ENCODE results near the gene WDR19. TPM values are rescaled to one million over a fixed set of nuclear protein-coding genes. Genes with fewer than 3 reads are reported as not detected.

Gene WDR19
- total RNA-seq, 4 donors from 2014 or later: 23.1 to 57.6 (median 34.7) TPM

DNA sequence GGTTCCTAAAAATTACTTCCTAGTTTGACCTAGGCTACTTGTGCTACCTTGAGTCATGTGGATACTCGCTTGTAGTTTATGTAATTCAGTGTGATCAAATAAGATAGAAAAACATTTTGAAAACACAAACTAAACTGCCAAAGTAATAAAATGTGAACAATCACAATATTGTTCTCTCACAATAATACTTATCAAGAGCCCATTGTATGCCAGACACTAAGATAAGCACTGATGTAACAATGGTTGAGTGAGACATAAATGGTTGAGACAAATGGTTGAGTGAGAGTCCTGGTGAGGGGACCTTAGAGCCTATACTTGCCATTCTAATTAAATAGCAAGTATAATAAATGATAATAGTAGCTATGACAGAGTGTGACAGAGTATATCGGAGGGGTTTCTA lies 142.1 kb downstream of the WDR19 start:
- TF ChIP-seq, protein P1, sequence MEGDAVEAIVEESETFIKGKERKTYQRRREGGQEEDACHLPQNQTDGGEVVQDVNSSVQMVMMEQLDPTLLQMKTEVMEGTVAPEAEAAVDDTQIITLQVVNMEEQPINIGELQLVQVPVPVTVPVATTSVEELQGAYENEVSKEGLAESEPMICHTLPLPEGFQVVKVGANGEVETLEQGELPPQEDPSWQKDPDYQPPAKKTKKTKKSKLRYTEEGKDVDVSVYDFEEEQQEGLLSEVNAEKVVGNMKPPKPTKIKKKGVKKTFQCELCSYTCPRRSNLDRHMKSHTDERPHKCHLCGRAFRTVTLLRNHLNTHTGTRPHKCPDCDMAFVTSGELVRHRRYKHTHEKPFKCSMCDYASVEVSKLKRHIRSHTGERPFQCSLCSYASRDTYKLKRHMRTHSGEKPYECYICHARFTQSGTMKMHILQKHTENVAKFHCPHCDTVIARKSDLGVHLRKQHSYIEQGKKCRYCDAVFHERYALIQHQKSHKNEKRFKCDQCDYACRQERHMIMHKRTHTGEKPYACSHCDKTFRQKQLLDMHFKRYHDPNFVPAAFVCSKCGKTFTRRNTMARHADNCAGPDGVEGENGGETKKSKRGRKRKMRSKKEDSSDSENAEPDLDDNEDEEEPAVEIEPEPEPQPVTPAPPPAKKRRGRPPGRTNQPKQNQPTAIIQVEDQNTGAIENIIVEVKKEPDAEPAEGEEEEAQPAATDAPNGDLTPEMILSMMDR (IDR thresholded peaks at IDR 0.05): no peak
- TF ChIP-seq EP300 (IDR thresholded peaks at IDR 0.05) (no peak), POLR2A (IDR thresholded peaks at IDR 0.05) (no peak), POLR2AphosphoS5 (IDR thresholded peaks at IDR 0.05) (no peak)
- no peak overlapping the region for H3K27ac ChIP-seq
- 92 to 96% methylated on average over 2 of the region's 2 CpGs for WGBS, 2 donors (ENCODE audit: low coverage in 1 of 2)
- ATAC-seq: no peak
- no peaks in the 10 kb centered on the region for H3K4me1 ChIP-seq
- no peaks in the 10 kb centered on the region for H3K9me3 ChIP-seq
- no peaks in the 10 kb centered on the region for H3K27me3 ChIP-seq
- H3K36me3 ChIP-seq: peaks cover 2 to 67% of the 10 kb centered on the region in 2 donors
- H3K4me3 ChIP-seq: no peak overlapping the region

DNA sequence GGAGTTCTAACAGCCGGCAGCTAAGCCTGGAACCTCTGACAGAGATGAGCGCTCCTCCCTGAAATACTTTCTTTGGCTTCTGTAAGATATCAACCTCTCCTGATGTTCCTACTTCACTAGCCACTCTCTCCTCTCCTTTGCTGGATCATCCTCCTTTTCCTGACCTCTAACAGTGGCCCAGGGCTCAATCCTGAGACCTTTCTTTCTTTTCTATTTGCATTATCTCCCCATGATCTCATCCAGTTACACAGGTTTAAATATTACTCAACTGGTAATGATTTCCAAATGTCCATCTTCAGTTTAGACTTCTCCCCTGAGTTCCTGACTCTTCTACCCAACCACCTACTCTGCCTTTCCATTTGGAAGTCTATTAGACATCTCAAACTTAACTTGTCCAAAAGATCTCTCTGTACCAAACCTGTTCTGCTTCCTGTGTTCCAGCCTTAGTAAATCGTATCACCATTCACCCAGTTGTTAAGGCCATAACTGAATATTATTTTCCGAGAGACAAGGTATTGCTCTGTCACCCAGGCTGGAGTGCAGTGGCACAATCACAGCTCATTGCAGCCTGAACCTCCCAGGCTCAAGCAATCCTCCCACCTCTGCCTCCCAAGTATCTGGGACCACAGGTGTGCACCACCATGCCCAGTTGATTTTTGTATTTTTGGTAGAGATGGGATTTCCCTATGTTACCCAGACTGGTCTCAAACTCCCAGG lies 142.7 kb downstream of the WDR19 start:
- H3K27me3 ChIP-seq: no peaks in the 10 kb centered on the region
- TF ChIP-seq POLR2A (IDR thresholded peaks at IDR 0.05): no peak
- TF ChIP-seq, protein P1 (IDR thresholded peaks at IDR 0.05): no peak
- no peak for TF ChIP-seq EP300 (IDR thresholded peaks at IDR 0.05)
- TF ChIP-seq POLR2AphosphoS5 (IDR thresholded peaks at IDR 0.05): no peak
- no peak overlapping the region for H3K27ac ChIP-seq
- H3K36me3 ChIP-seq: peaks cover 0 to 61% of the 10 kb centered on the region in 2 donors
- ATAC-seq: no peak
- H3K9me3 ChIP-seq: no peaks in the 10 kb centered on the region
- no peak overlapping the region for H3K4me3 ChIP-seq
- WGBS, 2 donors (ENCODE audit: low coverage in 1 of 2): 80 to 97% methylated on average over 3 to 4 of the region's 4 CpGs
- H3K4me1 ChIP-seq: no peaks in the 10 kb centered on the region

DNA sequence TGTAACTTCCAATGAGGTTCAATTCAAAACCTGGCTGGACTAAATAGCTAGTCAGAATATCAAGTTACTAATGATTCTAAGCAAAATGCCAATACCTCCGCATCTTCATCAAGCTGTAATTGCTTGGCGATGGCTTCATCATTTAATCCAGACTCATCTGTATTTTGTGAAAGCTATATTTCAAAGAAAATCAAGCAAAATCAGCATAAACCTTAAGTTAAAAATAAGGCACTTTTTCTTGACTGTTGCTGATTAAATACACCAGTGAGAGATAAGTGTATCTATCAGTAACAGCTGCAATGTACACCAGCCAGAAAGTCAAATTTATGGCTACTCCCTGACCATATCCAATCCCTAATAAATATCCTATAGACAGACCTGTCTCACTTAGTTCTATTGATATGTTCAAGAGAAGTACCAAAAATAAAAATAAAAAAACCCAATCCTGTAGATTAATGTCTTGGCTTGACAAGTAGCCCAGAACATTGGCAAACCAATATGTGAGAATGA lies 144.2 kb downstream of the WDR19 start:
- no peak for ATAC-seq
- 93 to 100% methylated on average over 2 of the region's 2 CpGs for WGBS, 2 donors (ENCODE audit: low coverage in 1 of 2)
- Histone ChIP-seq H3K4me3 (no peak overlapping the region), H3K27ac (no peak overlapping the region), H3K36me3 (peaks cover 0 to 47% of the 10 kb centered on the region in 2 donors), H3K4me1 (no peaks in the 10 kb centered on the region), H3K9me3 (no peaks in the 10 kb centered on the region), H3K27me3 (no peaks in the 10 kb centered on the region)
- TF ChIP-seq, protein P1 (IDR thresholded peaks at IDR 0.05): no peak
- TF ChIP-seq EP300 (IDR thresholded peaks at IDR 0.05) (no peak), POLR2AphosphoS5 (IDR thresholded peaks at IDR 0.05) (no peak), POLR2A (IDR thresholded peaks at IDR 0.05) (no peak)

DNA sequence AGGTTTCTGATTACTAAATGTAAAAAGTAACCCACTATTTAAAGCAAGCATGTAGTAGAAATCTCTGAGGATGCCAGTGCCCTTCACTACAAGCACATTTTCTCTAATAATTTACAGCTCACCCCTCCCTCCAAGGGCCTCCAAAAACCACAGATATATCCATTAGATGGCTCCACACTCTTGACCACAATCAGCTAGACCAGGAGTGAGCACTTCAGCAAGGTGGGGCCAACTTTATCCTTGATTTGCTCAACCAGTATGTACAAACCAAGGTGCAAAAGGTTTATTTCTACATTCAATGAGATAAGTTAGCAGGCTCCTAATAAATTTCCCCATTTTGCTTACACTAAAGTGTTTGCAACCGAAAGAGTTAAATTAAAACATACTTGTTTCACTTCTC lies 148.0 kb downstream of the WDR19 start:
- H3K9me3 ChIP-seq: no peaks in the 10 kb centered on the region
- WGBS, 2 donors (ENCODE audit: low coverage in 1 of 2): 87 to 100% methylated on average over 1 of the region's 1 CpG
- TF ChIP-seq EP300 (IDR thresholded peaks at IDR 0.05): no peak
- TF ChIP-seq, protein P1 (IDR thresholded peaks at IDR 0.05): no peak
- TF ChIP-seq POLR2A (IDR thresholded peaks at IDR 0.05): no peak
- TF ChIP-seq POLR2AphosphoS5 (IDR thresholded peaks at IDR 0.05): no peak

DNA sequence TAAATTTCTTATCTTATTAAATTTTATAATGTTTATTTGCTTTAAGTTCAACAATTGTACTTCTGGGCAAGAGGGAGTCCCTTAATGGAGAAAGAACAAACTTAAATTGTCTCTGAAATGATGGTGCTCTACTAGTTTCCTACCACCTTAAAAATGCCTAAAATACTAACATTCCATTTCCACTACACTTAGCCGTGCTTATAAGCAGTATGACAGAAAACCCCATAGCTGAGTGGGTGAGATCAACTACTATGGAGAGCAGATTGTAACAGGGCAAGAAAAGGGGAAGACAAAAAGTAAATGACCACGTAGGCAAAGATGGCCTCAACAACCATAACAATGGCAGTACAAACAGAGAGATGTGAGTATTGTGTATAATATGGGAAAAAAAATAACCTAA lies 148.9 kb downstream of the WDR19 start:
- Histone ChIP-seq H3K27ac (no peak overlapping the region), H3K36me3 (peaks cover 0 to 14% of the 10 kb centered on the region in 2 donors), H3K4me1 (no peaks in the 10 kb centered on the region), H3K9me3 (no peaks in the 10 kb centered on the region), H3K4me3 (no peak overlapping the region), H3K27me3 (no peaks in the 10 kb centered on the region)
- ATAC-seq: no peak
- whole genome bisulfite sequencing, 2 donors (ENCODE audit: low coverage in 1 of 2): 75 to 83% methylated on average over 1 to 2 of the region's 2 CpGs
- no peak for TF ChIP-seq EP300 (IDR thresholded peaks at IDR 0.05)
- TF ChIP-seq, protein P1 (IDR thresholded peaks at IDR 0.05): no peak
- no peak for TF ChIP-seq POLR2AphosphoS5 (IDR thresholded peaks at IDR 0.05)
- TF ChIP-seq POLR2A (IDR thresholded peaks at IDR 0.05): no peak

More for the DNA sequence above, 148.0 kb downstream of the WDR19 start:
- H3K4me3 ChIP-seq: no peak overlapping the region
- ATAC-seq: no peak
- no peaks in the 10 kb centered on the region for H3K4me1 ChIP-seq
- H3K27ac ChIP-seq: no peak overlapping the region
- H3K36me3 ChIP-seq: peaks cover 0 to 23% of the 10 kb centered on the region in 2 donors
- H3K27me3 ChIP-seq: no peaks in the 10 kb centered on the region

All from gastroesophageal sphincter (tissue), 4 donors.